ENCODE data around the gene SKAP1.

SKAP1 gene

DNA sequence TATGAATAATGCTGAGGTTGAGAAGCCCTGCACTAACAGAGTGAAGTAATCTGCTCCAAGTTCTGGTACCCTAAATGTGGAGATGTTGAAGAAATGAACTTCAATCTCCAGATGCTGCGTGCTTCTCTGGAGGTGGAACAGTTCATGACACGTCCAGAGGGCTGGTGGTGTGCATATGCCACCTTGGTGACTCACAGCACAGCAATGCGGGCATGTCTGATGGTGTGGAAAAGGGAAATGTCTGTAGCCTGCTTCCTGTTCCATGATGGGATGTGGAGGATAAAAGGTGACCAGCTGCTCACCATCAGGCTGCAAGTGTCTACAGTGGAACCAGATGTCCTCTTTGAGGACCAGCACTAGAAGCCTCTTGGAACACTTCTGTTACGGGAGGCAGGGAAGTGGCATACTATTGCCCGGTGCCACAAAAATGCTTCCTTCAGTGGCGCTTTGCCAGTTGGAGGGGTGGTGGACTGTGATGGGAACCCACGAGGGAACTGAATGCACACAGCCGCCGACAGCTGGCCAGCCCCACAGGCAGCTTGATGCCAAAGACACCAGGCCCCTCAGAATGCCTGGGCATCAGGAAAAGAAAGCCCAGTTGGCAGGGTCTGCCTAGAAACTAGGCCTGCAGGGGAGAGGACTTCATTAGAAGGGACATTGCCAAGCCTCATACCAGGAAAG is 302.5 kb downstream of the SKAP1 start:
- DNase-seq = no peak

DNA sequence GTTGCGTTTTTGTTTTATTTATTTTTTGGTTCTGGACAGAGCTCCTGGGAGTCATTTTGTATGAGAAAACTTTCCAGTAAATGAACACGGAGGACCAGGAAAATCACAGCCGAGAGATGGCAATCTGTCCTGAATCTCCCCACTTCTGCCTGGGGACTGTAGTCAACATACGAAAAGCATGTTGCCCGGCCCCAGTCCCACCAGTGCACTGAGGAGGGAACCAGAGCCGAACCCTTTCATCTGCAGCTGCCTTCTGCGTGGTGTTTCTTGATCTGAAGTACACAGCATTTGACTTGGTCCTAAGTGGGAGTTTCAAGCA is 303.5 kb downstream of the SKAP1 start:
- no peak for DNase-seq

DNA sequence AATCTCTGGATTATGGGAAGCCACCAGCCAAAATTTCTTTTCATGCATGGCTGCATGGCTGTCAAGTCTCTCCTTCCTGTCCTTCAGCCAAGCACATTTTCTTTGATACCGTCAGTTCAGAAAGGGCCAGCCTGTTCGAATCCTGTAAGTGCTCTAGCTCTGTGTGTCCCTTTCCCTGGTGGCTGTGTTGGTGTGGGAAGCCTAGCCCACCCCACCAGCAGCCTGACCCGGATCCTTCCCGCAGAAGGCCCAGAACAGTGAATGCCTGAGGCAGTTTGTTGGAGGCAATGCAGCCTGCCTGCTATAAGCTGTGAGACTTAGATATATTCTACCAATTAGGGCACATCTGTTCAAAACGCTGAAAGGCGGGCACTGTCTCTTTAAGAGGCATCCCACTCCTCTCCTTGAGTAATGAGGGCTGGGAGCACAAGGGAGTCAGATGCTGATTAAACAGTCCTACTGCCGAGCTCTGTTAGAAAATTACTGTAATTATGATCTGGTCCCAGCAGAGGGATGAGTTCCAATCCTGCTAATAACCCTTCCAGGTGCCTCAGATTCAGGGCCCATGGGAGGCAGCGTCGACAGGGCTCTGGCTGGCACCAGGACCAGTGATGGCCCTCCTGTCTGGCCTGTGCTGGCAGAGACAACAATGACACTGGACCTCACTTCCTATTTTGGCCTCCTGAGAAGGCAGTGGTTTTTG is 304.0 kb downstream of the SKAP1 start:
- DNase-seq = no peak

DNA sequence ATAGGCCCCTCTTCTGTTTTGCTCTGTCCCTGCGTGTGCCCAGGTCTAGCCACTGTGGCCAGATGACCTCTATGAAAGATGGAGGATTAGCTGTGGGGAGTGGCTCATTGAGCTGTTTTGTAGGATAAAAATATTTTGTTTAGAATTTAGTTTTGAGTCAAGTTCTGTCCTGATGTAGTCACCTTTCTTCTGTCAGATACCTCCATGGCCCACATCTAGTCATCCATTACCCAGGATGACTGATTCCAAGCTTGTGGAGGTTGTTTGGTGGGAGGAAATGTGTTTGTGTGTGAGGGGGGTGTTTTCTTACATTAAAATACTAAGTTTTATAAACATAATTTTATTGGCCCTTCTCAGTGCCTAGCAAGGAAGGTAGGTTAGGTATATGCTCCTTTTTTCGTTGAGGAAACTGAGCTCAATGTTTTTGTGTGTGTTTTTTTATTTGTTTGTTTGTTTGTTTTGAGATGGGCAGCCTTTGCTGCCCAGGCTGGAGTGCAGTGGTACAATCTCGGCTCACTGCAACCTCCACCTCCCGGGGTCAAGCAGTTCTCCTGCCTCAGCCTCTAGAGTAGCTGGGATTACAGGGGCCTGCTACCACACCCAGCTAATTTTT is 306.1 kb downstream of the SKAP1 start:
- DNase-seq = no peak

DNA sequence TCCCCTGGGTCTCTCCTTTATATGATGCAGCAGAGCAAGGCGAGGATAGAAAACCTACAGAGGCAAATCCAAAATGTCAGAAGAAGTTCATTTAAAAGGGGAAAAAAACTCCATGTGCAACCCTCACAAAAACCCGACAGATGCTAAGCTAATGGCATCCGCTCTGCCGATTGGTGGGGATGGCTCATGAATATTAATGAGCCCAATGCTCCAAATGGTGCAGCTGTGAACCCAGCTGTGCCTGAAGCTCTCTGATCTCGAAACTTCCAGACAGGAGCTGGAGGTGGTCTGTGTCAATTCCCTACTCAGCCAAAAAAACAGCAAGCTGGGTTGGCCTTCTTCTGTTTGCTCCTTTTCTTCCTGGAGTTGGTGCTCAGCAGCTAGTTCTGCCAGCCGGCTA is 306.9 kb downstream of the SKAP1 start:
- DNase-seq = no peak

DNA sequence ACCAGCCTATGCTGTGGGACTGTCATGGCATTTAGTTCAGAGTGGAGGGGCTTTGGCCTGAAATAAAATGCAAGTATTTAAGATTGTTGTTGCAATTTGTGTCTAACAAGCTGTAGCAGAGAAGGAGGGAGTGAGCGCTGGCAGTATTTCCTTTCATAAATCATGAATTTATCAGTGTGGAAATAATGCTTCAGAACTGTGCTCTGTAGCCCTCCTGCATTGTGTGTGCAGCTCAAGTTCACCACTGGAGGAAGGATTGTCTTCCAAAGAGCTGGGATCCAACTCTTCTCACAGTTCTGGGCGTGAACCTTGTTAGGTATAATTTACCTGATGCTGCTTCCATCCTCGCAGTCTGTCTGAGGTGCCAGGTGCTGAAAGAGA is 307.4 kb downstream of the SKAP1 start:
- no peak for DNase-seq

DNA sequence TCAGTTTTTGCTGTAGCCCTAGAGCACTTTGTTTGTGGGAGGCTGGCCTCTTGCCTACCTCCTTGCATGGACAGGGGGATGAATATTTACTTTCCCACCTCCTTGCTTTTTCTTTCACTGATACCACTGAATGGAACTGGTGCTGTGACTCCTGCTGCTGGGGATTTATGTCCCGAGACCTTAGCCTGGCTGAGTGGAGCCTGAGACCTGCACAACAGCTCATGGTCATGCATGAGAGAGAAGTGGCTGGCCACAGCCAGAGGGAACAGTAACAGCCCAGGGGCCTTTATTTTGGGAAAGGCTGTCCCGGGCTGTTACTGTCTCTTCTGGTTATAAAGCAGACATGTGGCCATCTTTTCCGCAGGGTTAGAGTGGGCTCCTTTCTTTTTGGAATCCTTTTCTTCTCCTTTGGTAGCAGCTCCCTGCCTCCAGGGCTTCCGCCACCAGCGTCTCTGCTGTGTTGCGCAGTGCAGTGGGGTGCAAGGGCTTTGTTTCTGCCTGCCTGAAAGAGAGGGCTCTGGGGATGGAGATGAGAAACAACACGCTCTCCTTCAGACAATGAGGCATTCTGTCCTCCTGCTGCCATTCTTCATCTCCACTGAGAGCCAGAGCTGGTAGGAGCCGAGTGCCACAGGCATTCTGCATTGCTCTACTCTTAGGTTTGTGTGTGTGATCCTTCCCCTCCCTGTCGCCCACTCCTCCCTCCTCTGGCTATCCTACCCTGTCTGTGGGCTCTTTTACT is 307.9 kb downstream of the SKAP1 start:
- DNase-seq = no peak

DNA sequence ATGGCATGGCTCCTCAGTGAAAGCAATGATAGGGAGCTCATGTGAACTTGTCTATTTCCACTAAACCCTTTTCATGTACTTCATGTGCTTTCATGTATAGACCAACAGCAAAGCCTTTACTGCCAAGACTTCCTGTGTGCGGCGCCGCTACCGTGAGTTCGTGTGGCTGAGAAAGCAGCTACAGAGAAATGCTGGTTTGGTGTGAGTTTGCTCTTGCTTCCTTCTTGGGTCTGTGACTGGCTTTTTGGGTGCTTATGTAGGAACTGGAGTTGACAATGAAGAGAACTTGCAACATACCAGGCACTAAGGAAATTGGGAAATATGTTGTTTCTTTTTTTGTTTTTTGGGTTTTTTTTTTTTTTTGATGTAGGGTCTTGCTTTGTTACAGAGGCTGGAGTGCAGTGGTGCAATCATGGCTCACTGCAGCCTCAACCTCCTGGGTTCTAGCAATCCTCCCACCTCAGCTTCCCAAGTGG is 316.8 kb downstream of the SKAP1 start:
- DNase-seq = no peak

DNA sequence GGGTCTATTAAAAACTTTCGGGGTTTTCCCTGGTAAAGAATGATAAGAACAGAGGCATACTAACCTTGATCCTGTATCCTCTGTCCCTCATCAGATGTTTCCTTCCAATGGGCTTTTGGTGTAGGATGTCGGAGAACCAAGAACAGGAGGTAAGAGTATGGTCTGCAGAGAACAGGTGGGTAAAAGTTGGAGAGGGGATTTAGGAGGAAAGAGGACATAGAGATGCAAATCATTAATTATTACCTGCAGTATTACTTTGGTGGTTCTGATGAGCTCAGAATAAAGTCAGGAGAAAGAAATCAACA is 318.1 kb downstream of the SKAP1 start:
- no peak for DNase-seq

DNA sequence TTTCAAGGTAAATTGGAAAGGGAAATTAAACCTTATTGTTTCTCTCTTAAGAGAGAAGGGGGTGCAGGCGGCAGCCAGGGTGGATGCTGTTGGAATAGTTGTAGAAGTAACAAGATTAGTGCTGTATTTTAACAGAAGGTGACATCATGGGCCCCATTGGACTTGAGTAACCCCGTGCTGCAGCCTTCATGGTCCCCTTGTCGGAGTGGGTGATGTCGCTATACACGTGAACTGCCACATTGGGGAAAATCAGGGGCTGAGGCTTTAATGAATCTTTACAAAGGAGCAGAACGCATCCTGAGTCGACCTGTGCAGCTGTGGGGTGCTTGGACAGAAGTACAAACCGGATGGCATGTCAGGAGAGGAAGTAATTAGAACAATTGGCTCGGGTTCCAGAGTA is 319.3 kb downstream of the SKAP1 start:
- no peak for DNase-seq

DNA sequence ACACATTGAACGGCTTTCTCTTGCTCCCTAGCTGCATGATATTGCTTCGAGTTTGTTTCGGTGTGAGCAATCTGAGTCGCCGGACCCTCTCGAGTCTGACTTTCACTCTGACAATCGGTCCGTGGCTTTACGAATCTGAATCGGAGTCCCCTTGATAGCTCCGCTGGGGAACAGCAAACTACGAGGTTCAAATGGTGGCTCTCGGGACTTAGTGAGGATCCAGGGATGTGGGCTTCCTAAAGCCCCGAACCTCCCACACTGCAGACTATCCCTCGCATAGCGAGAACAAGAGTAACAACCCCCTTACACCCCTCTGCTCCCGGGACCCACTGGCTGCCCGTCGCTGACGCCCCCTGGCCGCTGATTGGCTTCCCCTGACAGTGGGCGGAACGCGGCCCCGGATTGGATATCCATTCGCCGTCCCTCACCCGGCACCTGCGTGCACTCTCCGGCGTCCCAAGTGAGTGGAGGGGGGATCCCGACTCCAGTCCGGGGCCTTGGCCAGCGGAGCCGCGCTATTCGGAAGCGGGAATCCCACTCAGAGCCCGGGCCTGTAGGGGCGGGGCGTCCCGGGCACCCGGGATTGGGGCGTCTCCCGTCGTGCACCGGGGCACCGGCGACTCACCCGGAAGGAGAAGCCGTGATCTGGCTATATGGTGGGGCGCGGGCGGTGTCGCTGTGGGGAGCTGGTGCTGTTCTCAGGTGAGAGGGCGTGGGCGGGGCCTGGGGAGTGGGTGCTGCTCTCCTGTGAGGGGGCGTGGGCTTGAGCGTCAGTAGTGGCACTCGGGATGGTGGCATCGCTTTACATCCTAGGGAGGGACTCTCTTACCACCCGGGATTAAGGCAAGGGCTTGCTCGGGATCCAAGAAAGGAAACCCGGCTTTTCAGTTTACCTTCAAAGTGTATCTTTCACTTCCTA is 322.6 kb downstream of the SKAP1 start, which contains the start of gene SNX11:
Gene SNX11, plus strand, starts transcription at position 630 of the 919 bp plus-strand sequence. CDS start 4,278 bp downstream, outside the sequence.
- peak; percentile 92 for DNase-seq

DNA sequence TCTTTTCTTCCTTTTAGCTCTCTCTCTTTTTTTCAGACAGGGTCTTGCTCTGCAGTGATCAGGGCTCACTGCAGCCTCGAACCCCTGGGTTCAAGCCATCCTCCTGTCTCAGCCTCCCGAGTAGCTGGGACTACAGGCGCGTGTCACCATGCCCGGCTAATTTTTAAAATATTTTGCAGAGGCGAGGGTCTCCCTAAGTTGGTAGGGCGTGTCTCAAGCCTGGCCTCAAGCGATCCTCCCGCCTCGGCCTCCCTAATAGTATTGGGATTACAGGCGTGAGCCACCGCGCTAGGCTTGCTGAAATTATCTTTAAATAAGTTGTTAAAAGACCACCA is 323.2 kb downstream of the SKAP1 start:
- DNase-seq = no peak

DNA sequence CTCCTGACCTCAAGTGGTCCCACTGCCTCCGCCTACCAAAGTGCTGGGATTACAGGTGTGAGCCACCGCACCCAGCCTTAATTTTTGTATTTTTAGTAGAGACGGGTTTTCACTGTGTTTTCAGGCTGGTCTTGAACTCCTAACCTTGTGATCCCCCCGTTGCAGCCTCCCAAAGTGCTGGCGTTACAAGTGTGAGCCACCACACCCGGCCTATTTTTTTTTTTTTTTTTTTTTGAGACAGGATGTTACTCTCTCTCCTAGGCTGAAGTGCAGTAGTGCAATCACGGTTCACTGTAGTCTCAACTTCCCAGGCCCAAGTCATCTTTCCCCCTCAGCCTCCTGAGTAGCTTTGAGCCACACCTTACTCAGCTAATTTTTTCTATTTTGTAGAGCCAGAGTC is 325.6 kb downstream of the SKAP1 start:
- no peak for DNase-seq

DNA sequence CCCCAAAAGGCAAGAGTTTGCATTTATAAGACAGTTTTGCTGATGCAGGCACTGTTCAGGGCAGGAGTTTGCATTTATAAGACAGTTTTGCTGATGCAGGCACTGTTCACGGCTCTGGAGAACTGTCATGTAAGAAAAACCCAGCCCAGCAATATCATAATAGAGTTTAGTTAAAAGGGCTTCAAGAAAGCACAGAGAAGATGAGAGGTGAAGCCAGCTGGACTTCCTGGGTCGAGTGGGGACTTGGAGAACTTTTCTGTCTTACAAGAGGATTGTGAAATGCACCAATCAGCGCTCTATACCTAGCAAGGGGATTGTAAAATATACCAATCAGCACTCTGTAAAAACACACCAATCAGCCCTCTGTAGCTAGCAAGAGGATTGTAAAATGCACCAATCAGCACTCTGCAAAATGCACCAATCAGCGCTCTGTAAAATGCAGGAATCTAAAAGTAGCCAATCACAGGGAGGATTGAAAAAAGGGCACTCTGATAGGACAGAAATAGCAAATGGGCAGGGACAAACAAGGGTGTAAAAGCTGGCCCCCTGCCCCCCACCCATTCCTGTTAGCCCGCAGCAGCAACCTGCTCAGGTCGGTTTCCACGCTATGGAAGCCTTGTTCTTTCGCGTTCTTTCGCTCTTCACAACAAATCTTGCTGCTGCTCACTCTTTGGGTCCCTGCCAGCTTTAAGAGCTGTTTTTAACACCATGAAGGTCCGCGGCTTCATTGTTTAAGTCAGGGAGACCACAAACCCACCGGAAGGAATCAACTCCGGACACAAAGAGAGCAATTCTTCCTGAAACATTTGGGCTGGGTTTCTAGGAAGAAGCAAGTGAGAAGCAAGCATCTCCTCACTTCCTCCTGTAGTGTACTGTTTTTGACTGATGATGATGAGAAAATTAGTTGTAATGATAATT is 327.0 kb downstream of the SKAP1 start:
- no peak for DNase-seq

DNA sequence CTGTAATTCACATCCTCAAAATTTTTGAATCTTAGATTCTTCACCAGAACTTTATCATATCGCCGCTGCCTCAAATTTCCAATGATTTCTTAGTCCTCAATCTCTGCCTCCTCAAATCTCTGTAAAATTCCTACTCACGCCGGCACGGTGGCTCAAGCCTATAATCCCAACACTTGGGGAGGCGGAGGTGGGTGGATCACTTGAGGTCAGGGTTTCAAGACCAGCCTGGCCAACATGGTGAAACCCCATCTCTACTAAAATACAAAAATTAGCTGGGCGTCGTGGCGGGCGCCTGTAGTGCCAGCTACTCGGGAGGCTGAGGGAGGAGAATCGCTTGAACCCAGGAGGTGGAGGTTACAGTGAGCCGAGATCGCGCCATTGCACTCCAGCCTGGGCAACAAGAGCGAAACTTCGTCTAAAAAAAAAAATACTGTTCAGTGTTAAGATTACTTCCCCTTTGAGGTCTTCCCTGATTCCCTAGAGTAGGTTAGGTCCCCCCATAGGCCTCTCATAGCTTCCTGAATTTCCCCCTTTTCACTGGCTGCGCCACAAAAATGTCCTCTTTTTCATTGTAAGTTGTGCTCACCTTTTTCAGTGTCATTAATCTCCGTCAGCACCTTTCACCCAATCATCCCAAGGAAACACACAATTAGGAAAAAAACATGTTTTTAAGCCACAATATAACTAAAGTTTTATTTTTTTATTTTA is 327.8 kb downstream of the SKAP1 start:
- DNase-seq = no peak

DNA sequence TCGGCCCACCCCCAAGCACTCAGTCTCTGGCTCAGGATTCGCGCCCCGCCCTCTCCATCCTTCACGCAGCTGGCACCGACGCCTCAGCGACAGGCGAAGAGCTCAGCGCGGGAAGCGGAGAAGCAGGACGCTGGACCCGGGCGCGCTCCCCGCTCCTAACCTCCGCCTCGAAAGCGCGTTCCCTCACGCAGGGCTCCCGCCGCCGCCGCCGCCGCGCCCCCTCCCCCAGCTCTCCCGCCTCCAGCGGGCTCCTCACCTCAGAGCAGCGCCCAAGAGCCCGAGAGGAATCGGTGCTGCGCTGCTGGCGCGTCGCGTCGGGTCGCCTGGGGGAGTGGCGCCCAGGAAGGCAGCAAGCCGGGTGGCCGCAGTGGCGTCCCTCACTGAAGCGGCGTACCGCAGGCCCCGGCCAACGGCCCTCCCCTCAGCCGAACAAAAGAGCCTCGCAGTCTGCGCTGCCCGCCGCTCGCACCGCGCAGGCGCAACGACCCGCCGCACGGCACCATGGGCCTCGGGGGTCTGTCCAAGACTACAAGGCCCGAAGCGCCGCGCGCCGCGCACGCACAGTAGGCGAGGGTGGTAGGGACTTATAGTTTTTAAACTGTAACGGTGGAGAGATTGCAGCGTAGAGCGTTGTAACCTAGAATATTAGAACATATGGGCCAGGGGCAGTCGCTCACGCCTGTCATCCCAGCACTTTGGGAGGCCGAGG is 328.8 kb downstream of the SKAP1 start, which contains the start of gene CBX1:
Gene CBX1, minus strand, starts transcription at position 467 of the 709 bp plus-strand sequence. CDS start 24,474 bp downstream, outside the sequence.
- DNase-seq = peak; percentile 91

DNA sequence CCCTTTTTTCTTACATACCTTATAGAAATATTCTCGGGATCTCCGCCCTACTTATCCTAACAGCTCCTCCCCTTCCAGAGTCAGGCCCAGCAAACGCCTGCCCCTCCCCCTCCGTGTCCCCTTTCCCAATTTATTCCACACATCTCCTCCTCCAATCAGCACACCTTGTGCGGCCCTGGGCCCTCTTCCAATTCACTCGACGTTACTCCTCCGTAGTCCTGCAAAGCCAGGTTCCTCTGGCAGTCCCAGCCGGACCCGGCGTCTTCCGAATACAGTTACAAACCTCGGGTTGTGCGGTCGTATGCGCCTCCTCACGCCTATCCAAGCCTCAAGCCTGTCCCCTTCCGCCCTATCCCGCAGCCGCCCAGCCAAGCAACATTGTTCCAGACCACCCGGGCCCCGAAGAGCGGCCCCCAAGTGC is 329.4 kb downstream of the SKAP1 start:
- no peak for DNase-seq

DNA sequence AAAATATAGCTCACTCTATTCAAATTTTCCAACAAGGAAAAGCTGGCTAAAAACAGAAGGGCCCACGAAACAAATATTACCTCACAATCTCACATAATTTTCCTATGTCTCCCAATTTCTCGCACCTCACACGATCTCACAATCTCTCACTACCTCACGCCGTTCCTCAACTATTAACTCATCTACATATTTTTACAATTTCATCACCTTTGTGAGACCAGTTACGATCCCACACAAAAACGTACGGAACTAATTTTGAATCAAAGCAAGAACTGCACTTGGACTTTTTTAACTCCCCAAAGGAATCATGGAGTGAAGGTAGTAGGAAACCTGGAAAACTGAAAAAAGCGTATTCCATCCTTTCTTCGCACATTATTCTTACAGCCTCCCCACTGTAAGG is 329.9 kb downstream of the SKAP1 start:
- no peak for DNase-seq

DNA sequence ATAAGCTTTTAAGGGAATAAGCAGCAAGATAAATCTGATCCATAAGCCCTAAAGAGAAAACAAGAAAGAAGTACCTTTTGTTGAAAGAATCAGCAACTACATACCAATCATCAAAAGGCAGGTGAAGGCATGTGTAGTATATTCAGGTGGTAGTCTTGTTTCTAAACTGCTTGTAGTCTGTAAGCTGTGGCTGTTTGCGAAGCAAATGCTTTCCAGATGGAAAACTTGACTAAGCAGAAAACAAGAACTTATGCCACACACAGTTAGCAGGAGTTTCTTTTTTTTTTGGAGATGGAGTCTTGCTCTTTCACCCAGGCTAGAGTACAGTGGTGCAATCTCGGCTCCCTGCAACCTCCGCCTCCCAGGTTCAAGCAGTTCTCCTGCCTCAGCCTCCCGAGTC is 334.4 kb downstream of the SKAP1 start:
- DNase-seq = no peak

All from NCI-H2107 (cell line).